Activated CD8-positive, alpha-beta memory T cell treated with anti-CD3 and anti-CD28 coated beads for 36 hours (primary cell): ENCODE results near the gene CDT1. TPM values are rescaled to one million over a fixed set of nuclear protein-coding genes. Genes with fewer than 3 reads are reported as not detected.
"Not testable (repeated sequence)": the region's sequence is repeated elsewhere in the genome, so short reads cannot be mapped to it uniquely, and the experiment has no call there.

Source experiments
- CTCF ChIA-PET: fragments of 350-600 bp; sonication (Branson Sonifier 250); formaldehyde crosslinking; loops from one replicate; lab custom pipeline; 2021; ENCODE audit warnings: antibody characterized with exemption; lab: Charles Lee
- POLR2A ChIA-PET: fragments of 350-600 bp; sonication (Branson Sonifier 250); formaldehyde crosslinking; loops from one replicate; lab custom pipeline; 2021; ENCODE audit warnings: antibody characterized with exemption; lab: Charles Lee
- total RNA-seq, 2 experiments: library from RNA; stranded (reverse); gene quantifications; one replicate each; pipeline ENCODE4 v1.2.3, GENCODE V29; 2021

CDT1 gene
- total RNA-seq, 2 experiments from 2014 or later, result 110 to 119 TPM

DNA sequence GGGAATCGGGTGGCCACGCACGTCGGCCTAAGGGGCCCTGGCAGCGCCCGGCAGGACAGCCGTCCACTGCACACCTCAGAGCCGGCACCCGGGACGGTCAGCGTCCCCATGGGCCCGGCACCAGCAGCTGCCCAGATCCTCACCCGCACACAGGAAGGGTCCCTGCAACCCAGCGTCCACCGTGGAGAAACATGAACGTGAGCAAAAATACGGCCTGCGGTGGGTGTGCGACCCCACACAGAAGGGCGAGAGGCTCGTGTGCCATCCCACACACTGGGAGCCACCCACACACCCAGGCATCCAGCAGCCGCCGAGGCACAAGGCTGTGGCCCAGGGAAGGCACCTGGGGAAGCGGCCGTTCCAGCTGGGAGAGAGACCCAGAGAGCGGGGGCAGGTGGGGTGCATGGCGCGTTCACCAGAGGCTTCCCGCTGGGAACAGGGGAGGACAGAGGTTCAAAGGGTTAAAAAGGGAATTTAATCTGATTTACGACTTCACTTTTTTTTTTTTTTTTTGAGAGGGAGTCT is 25.0 kb upstream of the CDT1 start:
- POLR2A ChIA-PET, result interaction anchor here (6.9 kb wide), 1 partner anchor 32 kb away, joined by 68 read pairs; the partner anchor contains the start of gene APRT

GRCh38 chr16:88779406-88780141 is 24.0 kb upstream of the CDT1 start:
- CTCF ChIA-PET, result interaction anchor here (0.6 to 7.4 kb wide), 5 partner anchors 23 to 1236 kb away, joined by 3 to 102 read pairs (median 4); no protein-coding TSS in a partner anchor
- POLR2A ChIA-PET, result interaction anchor here (0.6 to 6.9 kb wide), 4 partner anchors 13 to 79 kb away, joined by 3 to 68 read pairs (median 7); partner anchors contain the start of gene APRT

More for the DNA sequence above, 25.0 kb upstream of the CDT1 start:
- CTCF ChIA-PET, result interaction anchor here (7.4 kb wide), 1 partner anchor 42 kb away, joined by 102 read pairs; no protein-coding TSS in a partner anchor

GRCh38 chr16:88780142-88781062 is 23.2 kb upstream of the CDT1 start:
- ChIA-PET POLR2A (interaction anchor here (0.5 to 6.9 kb wide), 10 partner anchors 8 to 744 kb away, joined by 3 to 68 read pairs (median 6); partner anchors contain the start of genes APRT and CDT1), CTCF (interaction anchor here (0.6 to 7.4 kb wide), 11 partner anchors 14 to 1235 kb away, joined by 3 to 102 read pairs (median 4); partner anchors contain the start of gene APRT)

DNA sequence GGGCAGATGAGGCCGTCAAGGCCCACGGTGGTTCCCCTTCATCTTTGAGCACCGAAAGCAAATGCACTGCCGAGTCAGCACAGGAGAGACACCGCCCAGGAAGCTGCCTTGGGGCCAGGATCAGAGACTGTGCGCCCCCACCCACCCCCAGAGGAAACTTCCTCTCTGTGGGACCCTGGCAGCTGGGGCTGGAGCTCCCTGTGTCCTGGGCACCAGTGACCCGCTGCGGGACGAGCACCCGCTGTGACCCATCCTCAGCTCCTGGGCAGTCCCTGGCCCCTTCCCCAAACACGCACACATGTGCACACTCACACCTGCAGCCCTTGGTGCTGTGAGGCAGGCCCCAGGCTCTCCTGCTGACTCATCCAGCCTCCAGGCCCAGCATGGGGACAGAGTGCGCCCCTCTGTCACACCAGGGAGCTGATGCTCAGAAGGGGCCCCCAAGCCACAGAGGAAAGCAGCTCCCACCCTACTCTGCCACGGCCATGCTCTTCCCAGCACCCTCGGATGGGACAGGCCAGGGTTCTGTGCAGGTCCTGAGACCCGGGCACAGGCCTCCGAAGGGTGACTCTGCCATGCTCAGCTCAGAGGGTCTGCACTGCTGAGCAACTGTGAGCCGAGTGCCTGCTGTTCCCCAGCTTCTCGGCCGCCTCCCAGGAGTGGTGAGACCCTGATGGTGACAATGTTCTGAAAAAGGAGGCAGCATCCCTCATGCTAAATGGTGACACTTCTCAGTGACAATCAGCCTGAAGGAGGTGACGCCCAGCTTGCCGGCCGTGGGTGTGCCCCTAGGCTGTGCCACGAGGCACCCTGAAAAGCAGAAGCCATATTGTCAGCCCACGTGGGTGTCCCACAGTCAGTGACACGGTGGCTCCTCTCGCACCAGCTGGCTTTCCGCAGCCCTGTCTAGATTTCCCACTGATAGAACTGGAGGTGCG is 22.2 kb upstream of the CDT1 start:
- POLR2A ChIA-PET, result interaction anchor here (0.5 to 6.9 kb wide), 15 partner anchors 9 to 743 kb away, joined by 3 to 68 read pairs (median 5); partner anchors contain the start of genes APRT, CDT1 and MVD
- CTCF ChIA-PET, result interaction anchor here (0.9 to 7.4 kb wide), 17 partner anchors 11 to 48 kb away, joined by 3 to 102 read pairs (median 4); partner anchors contain the start of genes APRT and CDT1

- CTCF ChIA-PET, result interaction anchor here (0.9 to 7.4 kb wide), 14 partner anchors 12 to 213 kb away, joined by 3 to 102 read pairs (median 4); partner anchors contain the start of genes APRT, CDT1 and ZC3H18
- POLR2A ChIA-PET, result interaction anchor here (0.6 to 6.9 kb wide), 13 partner anchors 11 to 422 kb away, joined by 3 to 68 read pairs (median 5); partner anchors contain the start of genes APRT, CDT1, CTU2 and MVD
Measured at GRCh38 chr16:88782454-88783390, 20.9 kb upstream of the CDT1 start.

GRCh38 chr16:88783391-88784073 is 20.1 kb upstream of the CDT1 start:
- POLR2A ChIA-PET, result interaction anchor here (0.6 to 6.9 kb wide), 6 partner anchors 13 to 77 kb away, joined by 3 to 68 read pairs (median 5); partner anchors contain the start of genes APRT, CDT1, CTU2 and RNF166
- CTCF ChIA-PET, result interaction anchor here (0.9 to 7.4 kb wide), 6 partner anchors 13 to 214 kb away, joined by 3 to 102 read pairs (median 8); partner anchors contain the start of genes APRT and ZC3H18

GRCh38 chr16:88784074-88784855 is 19.3 kb upstream of the CDT1 start:
- CTCF ChIA-PET, result interaction anchor here (0.6 to 7.4 kb wide), 6 partner anchors 12 to 78 kb away, joined by 3 to 102 read pairs (median 6); partner anchors contain the start of genes CTU2 and RNF166
- POLR2A ChIA-PET, result interaction anchor here (0.6 to 6.9 kb wide), 3 partner anchors 16 to 26 kb away, joined by 3 to 68 read pairs (median 25); partner anchors contain the start of genes APRT and CDT1

GRCh38 chr16:88784856-88785105 is 18.8 kb upstream of the CDT1 start:
- ChIA-PET CTCF (interaction anchor here (0.6 to 7.4 kb wide), 6 partner anchors 14 to 78 kb away, joined by 3 to 102 read pairs (median 6); partner anchors contain the start of genes CTU2 and RNF166), POLR2A (interaction anchor here (0.7 to 6.9 kb wide), 2 partner anchors 26 to 456 kb away, joined by 3 to 68 read pairs; partner anchors contain the start of gene APRT)

DNA sequence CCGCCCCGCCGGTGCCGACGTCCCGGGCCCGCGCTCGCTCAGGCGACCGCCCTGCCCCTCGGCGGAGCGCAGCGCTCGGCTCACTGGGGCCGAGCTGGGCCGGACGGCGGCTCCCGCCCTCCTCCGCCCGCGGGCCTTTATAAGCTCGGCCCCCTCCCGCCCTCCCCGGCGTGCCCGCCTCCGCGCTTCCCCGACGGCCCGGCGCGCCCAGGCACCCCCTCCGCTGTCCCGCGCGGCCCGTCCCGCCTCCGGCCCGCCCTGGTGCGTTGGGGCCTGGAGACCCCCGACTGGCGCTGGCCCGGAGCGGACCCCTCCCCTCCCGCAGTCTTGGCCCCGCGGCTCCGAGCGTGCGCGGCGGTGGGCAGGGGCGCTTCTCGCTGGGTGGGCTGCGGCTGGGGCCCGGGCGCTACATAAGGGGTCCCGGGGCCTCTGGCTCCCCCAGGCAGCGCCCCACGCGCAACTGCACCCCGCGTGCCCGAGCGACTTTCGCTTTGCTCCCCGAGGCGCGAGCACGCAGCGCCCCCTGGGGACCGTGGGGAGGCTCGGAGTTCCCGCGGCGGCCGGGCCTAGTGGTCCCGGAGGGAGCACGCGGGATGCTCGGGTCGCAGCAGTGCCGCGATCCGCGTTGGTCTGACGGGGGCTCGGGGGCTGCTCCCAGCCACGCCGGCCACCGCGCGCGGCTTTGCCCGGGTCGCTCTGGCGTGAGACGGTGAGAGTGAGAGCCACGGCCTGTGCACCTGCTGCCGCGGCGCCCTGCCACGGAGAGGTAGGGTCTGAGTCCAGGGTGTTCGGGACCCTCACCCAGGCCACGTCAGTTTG is 18.3 kb upstream of the CDT1 start, which contains the start of gene PIEZO1:
Gene PIEZO1 (minus strand): TSS at position 115 of the 819 bp plus-strand sequence. CDS start 256 bp downstream, outside the sequence.
- ChIA-PET CTCF (interaction anchor here (0.6 to 2.1 kb wide), 9 partner anchors 13 to 569 kb away, joined by 3 to 11 read pairs (median 4); no protein-coding TSS in a partner anchor), POLR2A (interaction anchor here (0.6 to 6.9 kb wide), 5 partner anchors 18 to 809 kb away, joined by 3 to 68 read pairs (median 7); partner anchors contain the start of gene APRT)

GRCh38 chr16:88787579-88788314 is 15.8 kb upstream of the CDT1 start:
- CTCF ChIA-PET, result interaction anchor here (1.2 to 2.1 kb wide), 3 partner anchors 44 to 51 kb away, joined by 3 to 11 read pairs (median 3); no protein-coding TSS in a partner anchor
- POLR2A ChIA-PET, result no interaction called here

DNA sequence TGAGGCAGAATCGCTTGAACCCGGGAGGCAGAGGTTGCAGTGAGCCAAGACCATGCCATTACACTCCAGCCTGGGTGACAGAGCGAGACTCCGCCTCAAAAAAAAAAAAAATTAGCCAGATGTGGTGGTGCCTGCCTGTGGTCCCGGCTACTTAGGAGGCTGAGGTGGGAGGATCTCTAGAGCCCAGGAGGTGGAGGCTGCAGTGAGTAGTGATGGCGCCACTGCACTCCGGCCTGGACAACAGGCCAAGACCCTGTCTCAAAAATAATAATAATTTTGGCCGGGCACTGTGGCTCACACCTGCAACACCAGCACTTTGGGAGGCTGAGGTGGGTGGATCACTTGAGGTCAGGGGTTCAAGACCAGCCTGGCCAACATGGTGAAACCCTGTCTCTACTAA is 14.8 kb upstream of the CDT1 start:
- POLR2A ChIA-PET, result not testable (repeated sequence)
- CTCF ChIA-PET, result interaction anchor here (1.2 to 1.4 kb wide), 2 partner anchors 45 to 51 kb away, joined by 3 read pairs; no protein-coding TSS in a partner anchor

GRCh38 chr16:88789594-88789993 is 14.0 kb upstream of the CDT1 start:
- ChIA-PET POLR2A (no interaction called here), CTCF (no interaction called here)
